ENCODE data around the gene BMAL2.

DNA sequence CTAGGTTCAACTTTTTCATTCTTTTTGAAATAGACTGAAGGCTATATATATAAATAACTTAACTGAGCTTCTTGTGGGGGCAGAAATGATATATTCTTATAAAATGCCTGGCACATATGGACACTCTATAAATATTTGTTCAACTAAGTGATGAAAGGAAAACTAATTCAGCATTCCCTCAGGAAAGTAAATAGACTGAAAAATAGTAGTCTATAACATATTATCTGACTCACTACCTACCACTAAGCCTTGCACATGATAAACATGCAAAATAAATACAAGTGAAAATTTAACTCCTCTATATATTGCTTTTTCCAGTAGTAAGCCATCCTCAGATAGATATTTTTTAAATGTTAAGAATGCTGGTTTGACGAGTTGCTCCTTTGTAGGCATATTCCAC lies 15.7 kb upstream of the BMAL2 start:
- no peak for TF ChIP-seq CTCF (IDR thresholded peaks at IDR 0.05 in 2 of 3, conservative IDR thresholded peaks at IDR 0.05 in 1 of 3; ENCODE audit: borderline replicate concordance in 1 of 3, insufficient read depth in 1 of 3, low read depth in 2 of 3, low read length in 2 of 3)
- TF ChIP-seq TCF7L2 (IDR thresholded peaks at IDR 0.05; ENCODE audit: borderline replicate concordance, extremely low read depth, insufficient read depth, insufficient read length) = no peak
- no peak for TF ChIP-seq EGR1 (IDR thresholded peaks at IDR 0.05; ENCODE audit: low read depth)
- TF ChIP-seq EZH2 (IDR thresholded peaks at IDR 0.05) = no peak
- TF ChIP-seq POLR2A (IDR thresholded peaks at IDR 0.05; ENCODE audit: borderline replicate concordance, extremely low read depth, insufficient read depth, insufficient read length) = no peak
- no peak for TF ChIP-seq ZBTB33 (IDR thresholded peaks at IDR 0.05; ENCODE audit: extremely low read depth, insufficient replicate concordance, low read length)
- TF ChIP-seq POLR2AphosphoS5 (IDR thresholded peaks at IDR 0.05; ENCODE audit: low read depth, low read length) = no peak
- TF ChIP-seq ELF1 (IDR thresholded peaks at IDR 0.05; ENCODE audit: borderline replicate concordance, low read depth) = no peak
- TF ChIP-seq SIN3A (IDR thresholded peaks at IDR 0.05; ENCODE audit: low read depth) = no peak
- no peak for TF ChIP-seq YY1 (IDR thresholded peaks at IDR 0.05; ENCODE audit: extremely low read depth, insufficient replicate concordance, low read depth, low read length)
- TF ChIP-seq JUND (IDR thresholded peaks at IDR 0.05) = no peak
- TF ChIP-seq CEBPB (IDR thresholded peaks at IDR 0.05; ENCODE audit: low read depth) = no peak

Data from HCT116 (cell line).